Loucy (cell line): Measurements from ENCODE around the gene DPH6.

Experiments
- EZH2phosphoT487 ChIP-seq: fragments of 200-600 bp; IDR thresholded peaks from 2 replicates; pipeline ENCODE4 v1.6.1; 2018; ENCODE audit warnings: antibody characterized with exemption, mild to moderate bottlenecking, moderate library complexity, borderline replicate concordance
- TF ChIP-seq, protein P1 (sequence below): fragments of 200-600 bp; sonication (generic); conservative IDR thresholded peaks from 2 replicates; pipeline ENCODE4 v1.5.1; 2014; ENCODE audit warnings: mild to moderate bottlenecking, antibody characterized with exemption, low read length

DNA sequence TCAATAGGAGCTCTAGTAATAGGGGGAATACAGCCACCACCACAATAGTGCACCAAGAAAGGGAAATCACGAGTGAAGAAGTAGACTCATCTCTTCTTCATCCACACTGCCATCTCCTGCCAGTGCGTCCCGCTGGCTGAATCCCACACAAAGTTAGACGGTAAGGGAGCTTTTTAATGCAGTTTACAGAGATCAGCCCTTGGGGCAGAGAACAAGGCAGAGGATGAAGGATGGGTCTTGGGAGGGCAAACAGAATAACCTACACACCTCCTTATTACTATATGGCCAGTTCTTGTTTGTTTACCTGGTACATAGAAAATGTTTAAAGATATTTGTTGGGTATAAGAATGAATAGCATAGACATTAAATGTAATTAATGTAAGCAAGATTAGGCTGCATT, 11.0 kb upstream of the DPH6 start:
- TF ChIP-seq, protein P1, sequence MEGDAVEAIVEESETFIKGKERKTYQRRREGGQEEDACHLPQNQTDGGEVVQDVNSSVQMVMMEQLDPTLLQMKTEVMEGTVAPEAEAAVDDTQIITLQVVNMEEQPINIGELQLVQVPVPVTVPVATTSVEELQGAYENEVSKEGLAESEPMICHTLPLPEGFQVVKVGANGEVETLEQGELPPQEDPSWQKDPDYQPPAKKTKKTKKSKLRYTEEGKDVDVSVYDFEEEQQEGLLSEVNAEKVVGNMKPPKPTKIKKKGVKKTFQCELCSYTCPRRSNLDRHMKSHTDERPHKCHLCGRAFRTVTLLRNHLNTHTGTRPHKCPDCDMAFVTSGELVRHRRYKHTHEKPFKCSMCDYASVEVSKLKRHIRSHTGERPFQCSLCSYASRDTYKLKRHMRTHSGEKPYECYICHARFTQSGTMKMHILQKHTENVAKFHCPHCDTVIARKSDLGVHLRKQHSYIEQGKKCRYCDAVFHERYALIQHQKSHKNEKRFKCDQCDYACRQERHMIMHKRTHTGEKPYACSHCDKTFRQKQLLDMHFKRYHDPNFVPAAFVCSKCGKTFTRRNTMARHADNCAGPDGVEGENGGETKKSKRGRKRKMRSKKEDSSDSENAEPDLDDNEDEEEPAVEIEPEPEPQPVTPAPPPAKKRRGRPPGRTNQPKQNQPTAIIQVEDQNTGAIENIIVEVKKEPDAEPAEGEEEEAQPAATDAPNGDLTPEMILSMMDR: no peak
- no peak for TF ChIP-seq EZH2phosphoT487
